Testis (tissue), 3 donors: ENCODE results near the gene OTOP3. TPM values are rescaled to one million over a fixed set of nuclear protein-coding genes. Genes with fewer than 3 reads are reported as not detected.
"Not testable (repeated sequence)": the region's sequence is repeated elsewhere in the genome, so short reads cannot be mapped to it uniquely, and the experiment has no call there.

Experiments
- DNase-seq: peaks from one replicate; pipeline ENCODE4 v3.0.0-alpha.2; 2019
- H3K27ac ChIP-seq, 2 donors: fragments of 200-600 bp; sonication (generic); one replicate each; pipeline ENCODE4 v1.5.1; 2019
- H3K27me3 ChIP-seq: fragments of 200-600 bp; sonication (generic); one replicate; pipeline ENCODE4 v1.5.1; 2019
- H3K36me3 ChIP-seq: fragments of 200-600 bp; sonication (generic); one replicate; pipeline ENCODE4 v1.5.1; 2017; ENCODE audit warnings: low read depth; ENCODE audit errors: missing control alignments
- H3K4me1 ChIP-seq: fragments of 200-600 bp; sonication (generic); one replicate; pipeline ENCODE4 v1.5.1; 2019
- H3K4me3 ChIP-seq, 2 donors: fragments of 200-600 bp; sonication (generic); one replicate each; pipeline ENCODE4 v1.5.1; 2017 to 2019
- H3K9me3 ChIP-seq: fragments of 200-600 bp; sonication (generic); one replicate; pipeline ENCODE4 v1.5.1; 2017
- POLR2A ChIP-seq: fragments of 450-650 bp; IDR thresholded peaks from one replicate; pipeline ENCODE4 v1.6.1; 2017; ENCODE audit warnings: antibody characterized with exemption, mild to moderate bottlenecking, moderate library complexity
- WGBS, 2 donors: methylation state at CpG; one replicate each; pipeline ENCODE4 v1.1.5; 2018; 5-methylcytosine and 5-hydroxymethylcytosine counted together
- intact Hi-C: fragments of 100-400 bp; cut with DNase I; formaldehyde crosslinking; loops from one replicate; pipeline ENCODE4 v1.15.1; 2023; ENCODE audit warnings: low total_unique reads
- polyA plus RNA-seq: library from polyadenylated mRNA; stranded (reverse); fragments of 350-450 nt; fragmentation: Illumina TruSeq; extraction: RNeasy Lipid Tissue Mini Kit (QIAGEN cat#74804); gene quantifications from one replicate; pipeline ENCODE4 v1.2.3, GENCODE V29; 2014; ENCODE audit warnings: low read depth, low replicate concordance; ENCODE audit not compliant: insufficient read depth
- total RNA-seq, 2 donors: library from RNA; depleted of rRNA; stranded (reverse); fragments of >200 nt; gene quantifications; one replicate each; pipeline ENCODE4 v1.2.3, GENCODE V29; 2016
- TF ChIP-seq, protein P1 (sequence below), 3 experiments: fragments of 450-650 bp in 2 of 3; fragments of 200-600 bp in 1 of 3; sonication (generic) in 1 of 3; IDR thresholded peaks; one replicate each; pipeline ENCODE4 v1.5.1; 2016 to 2019; ENCODE audit warnings: antibody characterized with exemption in 3 of 3, mild to moderate bottlenecking in 2 of 3, moderate library complexity in 1 of 3

OTOP3 gene
- total and polyA plus RNA-seq, 3 donors from 2014 or later = 0.12 TPM; not detected in 2

GRCh38 chr17:74968361-74968780, 32.7 kb downstream of the OTOP3 start:
- H3K4me3 ChIP-seq = no peak overlapping the region
- no peak for DNase-seq
- 85 to 90% methylated on average over 3 to 5 of the region's 5 CpGs for WGBS, 2 donors
- H3K27me3 ChIP-seq = no peaks in the 10 kb centered on the region
- no peaks in the 10 kb centered on the region for H3K9me3 ChIP-seq
- no peaks in the 10 kb centered on the region for H3K36me3 ChIP-seq
- intact Hi-C loops = loop anchor here (10.0 kb wide), 1 partner anchor 146 kb away; no protein-coding TSS in a partner anchor
- H3K4me1 ChIP-seq = peaks cover 13% of the 10 kb centered on the region
- TF ChIP-seq, protein P1, sequence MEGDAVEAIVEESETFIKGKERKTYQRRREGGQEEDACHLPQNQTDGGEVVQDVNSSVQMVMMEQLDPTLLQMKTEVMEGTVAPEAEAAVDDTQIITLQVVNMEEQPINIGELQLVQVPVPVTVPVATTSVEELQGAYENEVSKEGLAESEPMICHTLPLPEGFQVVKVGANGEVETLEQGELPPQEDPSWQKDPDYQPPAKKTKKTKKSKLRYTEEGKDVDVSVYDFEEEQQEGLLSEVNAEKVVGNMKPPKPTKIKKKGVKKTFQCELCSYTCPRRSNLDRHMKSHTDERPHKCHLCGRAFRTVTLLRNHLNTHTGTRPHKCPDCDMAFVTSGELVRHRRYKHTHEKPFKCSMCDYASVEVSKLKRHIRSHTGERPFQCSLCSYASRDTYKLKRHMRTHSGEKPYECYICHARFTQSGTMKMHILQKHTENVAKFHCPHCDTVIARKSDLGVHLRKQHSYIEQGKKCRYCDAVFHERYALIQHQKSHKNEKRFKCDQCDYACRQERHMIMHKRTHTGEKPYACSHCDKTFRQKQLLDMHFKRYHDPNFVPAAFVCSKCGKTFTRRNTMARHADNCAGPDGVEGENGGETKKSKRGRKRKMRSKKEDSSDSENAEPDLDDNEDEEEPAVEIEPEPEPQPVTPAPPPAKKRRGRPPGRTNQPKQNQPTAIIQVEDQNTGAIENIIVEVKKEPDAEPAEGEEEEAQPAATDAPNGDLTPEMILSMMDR (IDR thresholded peaks at IDR 0.05) = no peak
- no peak for TF ChIP-seq POLR2A
- H3K27ac ChIP-seq = no peak overlapping the region

DNA sequence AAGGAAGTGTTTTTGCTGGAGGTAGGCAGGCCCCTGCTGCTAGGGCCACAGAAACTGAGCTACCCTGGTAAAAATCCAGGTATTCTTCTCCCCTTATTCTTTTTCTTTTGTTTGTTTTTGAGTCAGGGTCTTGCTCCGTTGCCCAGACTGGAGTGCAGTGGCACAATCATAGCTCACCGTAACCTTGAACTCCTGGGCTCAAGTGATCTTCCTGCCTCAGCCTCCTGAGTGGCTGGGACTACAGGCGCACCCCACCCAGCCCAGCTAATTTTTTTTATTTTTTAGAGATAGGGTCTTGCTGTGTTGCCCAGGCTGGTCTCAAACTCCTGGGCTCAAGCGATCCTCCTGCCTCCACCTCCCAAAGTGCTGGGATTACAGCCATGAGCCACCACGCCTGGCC, 33.8 kb downstream of the OTOP3 start:
- H3K9me3 ChIP-seq, H3K27me3 ChIP-seq, H3K27ac ChIP-seq, DNase-seq, H3K4me3 ChIP-seq, H3K36me3 ChIP-seq: not testable (repeated sequence)
- intact Hi-C loops = loop anchor here (10.0 kb wide), 1 partner anchor 145 kb away; no protein-coding TSS in a partner anchor
- peaks cover 13% of the 10 kb centered on the region for H3K4me1 ChIP-seq
- WGBS, 2 donors = 93 to 96% methylated on average over 5 of the region's 5 CpGs

DNA sequence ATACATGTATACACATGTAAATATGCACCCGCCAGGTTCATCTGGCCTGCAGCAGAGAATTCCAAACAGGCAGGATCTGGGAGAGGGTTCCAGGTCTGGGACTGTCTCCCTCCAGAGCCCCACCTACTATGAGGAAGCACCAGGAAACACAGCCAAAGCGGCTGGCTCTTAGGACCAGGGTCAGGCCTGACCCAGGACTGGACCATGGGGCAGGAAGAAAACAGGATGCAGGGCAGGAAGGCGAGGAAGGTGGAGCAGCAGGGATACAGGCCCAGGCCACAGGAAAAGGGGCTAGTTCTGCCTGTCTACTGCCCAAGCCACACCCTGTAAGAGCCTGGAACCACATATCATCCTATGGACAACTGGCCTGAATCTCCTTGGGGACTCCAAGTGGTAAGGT, 34.7 kb downstream of the OTOP3 start:
- WGBS, 2 donors = 79 to 80% methylated on average over 2 to 3 of the region's 3 CpGs
- DNase-seq = no peak
- TF ChIP-seq POLR2A = no peak
- TF ChIP-seq, protein P1 (IDR thresholded peaks at IDR 0.05) = no peak
- no peak overlapping the region for H3K4me3 ChIP-seq
- peaks cover 13% of the 10 kb centered on the region for H3K4me1 ChIP-seq
- intact Hi-C loops = no loop called here
- no peaks in the 10 kb centered on the region for H3K9me3 ChIP-seq
- H3K27me3 ChIP-seq = no peaks in the 10 kb centered on the region
- no peaks in the 10 kb centered on the region for H3K36me3 ChIP-seq
- no peak overlapping the region for H3K27ac ChIP-seq

DNA sequence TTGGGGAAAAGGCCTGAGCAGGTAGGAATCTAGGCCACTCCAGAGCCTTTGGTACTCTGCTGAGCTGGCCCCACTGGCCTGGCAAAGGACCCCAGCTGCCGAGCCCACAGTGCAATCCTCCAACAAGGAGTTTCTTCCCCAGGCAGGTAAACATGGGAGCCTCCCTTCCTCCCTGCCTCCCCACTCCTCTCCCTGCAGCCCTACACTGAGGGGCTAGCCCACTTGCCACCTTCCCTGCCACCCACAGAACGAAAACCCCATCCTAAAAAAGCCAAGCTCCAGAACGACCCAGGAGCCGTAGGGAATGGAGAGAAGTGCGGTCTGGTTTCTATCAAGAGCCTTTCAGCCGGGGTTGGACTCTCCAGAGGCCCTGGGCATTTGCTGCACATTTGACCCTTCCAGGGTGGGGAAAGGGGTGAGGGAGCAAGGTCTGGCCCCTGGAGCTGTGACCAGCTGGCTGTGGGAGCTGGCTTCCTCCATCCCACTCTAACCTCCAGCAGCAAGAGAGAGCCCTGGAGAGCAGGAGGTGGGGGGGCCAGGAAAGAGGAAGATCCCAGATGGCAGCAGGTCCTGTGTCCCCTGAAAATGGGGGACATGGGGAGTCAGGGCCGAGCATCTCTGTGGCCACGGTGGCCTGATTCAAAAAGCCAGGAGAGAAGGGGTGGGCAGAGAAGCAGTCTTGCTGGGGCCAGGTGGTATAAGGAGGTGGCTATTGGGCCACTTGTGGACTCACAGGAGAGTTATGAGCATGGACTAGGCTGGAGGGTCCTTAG, 35.6 kb downstream of the OTOP3 start:
- intact Hi-C loops = no loop called here
- Histone ChIP-seq H3K4me1 (peaks cover 13% of the 10 kb centered on the region), H3K27me3 (no peaks in the 10 kb centered on the region), H3K9me3 (no peaks in the 10 kb centered on the region), H3K27ac (no peak overlapping the region), H3K36me3 (no peaks in the 10 kb centered on the region), H3K4me3 (peak overlapping the region in 1 of 2 donors; percentile 74)
- DNase-seq = no peak
- WGBS, 2 donors = 58 to 82% methylated on average over 8 of the region's 8 CpGs
- no peak for TF ChIP-seq POLR2A
- TF ChIP-seq, protein P1 (IDR thresholded peaks at IDR 0.05) = no peak

GRCh38 chr17:74971842-74972106, 36.1 kb downstream of the OTOP3 start:
- no peaks in the 10 kb centered on the region for H3K27me3 ChIP-seq
- DNase-seq = no peak
- 0 to 14% methylated on average over 3 to 9 of the region's 9 CpGs for WGBS, 2 donors
- H3K27ac ChIP-seq = no peak overlapping the region
- no peaks in the 10 kb centered on the region for H3K9me3 ChIP-seq
- peaks cover 13% of the 10 kb centered on the region for H3K4me1 ChIP-seq
- no peak for TF ChIP-seq POLR2A
- TF ChIP-seq, protein P1 (IDR thresholded peaks at IDR 0.05) = no peak
- intact Hi-C loops = no loop called here
- H3K36me3 ChIP-seq = no peaks in the 10 kb centered on the region
- H3K4me3 ChIP-seq = peak overlapping the region; percentile 53 to 74
